Measurements from ENCODE around the gene MELTF. TPM values are rescaled to one million over a fixed set of nuclear protein-coding genes. Genes with fewer than 3 reads are reported as not detected.

Gene MELTF
- total RNA-seq, 1 donor from 2014 or later: 3.1 TPM

GRCh38 chr3:196995027-196995426 is 34.6 kb downstream of the MELTF start:
- DNase-seq (ENCODE audit: low read depth): no peak

GRCh38 chr3:196994056-196994455 is 35.6 kb downstream of the MELTF start:
- DNase-seq (ENCODE audit: low read depth): no peak

GRCh38 chr3:196992461-196993065 is 37.1 kb downstream of the MELTF start:
- no peak for DNase-seq (ENCODE audit: low read depth)

GRCh38 chr3:196991581-196992460 is 37.8 kb downstream of the MELTF start:
- DNase-seq (ENCODE audit: low read depth): peak; percentile 48

GRCh38 chr3:196990601-196991007 is 39.0 kb downstream of the MELTF start:
- no peak for DNase-seq (ENCODE audit: low read depth)

- DNase-seq (ENCODE audit: low read depth): no peak
Measured at GRCh38 chr3:196989721-196990262, 39.8 kb downstream of the MELTF start.

GRCh38 chr3:196988241-196989029 is 41.2 kb downstream of the MELTF start:
- no peak for DNase-seq (ENCODE audit: low read depth)

GRCh38 chr3:196987022-196987421 is 42.6 kb downstream of the MELTF start:
- no peak for DNase-seq (ENCODE audit: low read depth)

GRCh38 chr3:196985954-196986885 is 43.4 kb downstream of the MELTF start:
- no peak for DNase-seq (ENCODE audit: low read depth)

GRCh38 chr3:196985298-196985697 is 44.3 kb downstream of the MELTF start:
- DNase-seq (ENCODE audit: low read depth): no peak

GRCh38 chr3:196983186-196983585 is 46.4 kb downstream of the MELTF start:
- DNase-seq (ENCODE audit: low read depth): no peak

- DNase-seq (ENCODE audit: low read depth): no peak
Measured at GRCh38 chr3:196981657-196982056, 48.0 kb downstream of the MELTF start.

- DNase-seq (ENCODE audit: low read depth): no peak
Measured at GRCh38 chr3:196979545-196979944, 50.1 kb downstream of the MELTF start.

GRCh38 chr3:196976941-196977340 is 52.7 kb downstream of the MELTF start:
- no peak for DNase-seq (ENCODE audit: low read depth)

- DNase-seq (ENCODE audit: low read depth): no peak
Measured at GRCh38 chr3:196975349-196975748, 54.3 kb downstream of the MELTF start.

- no peak for DNase-seq (ENCODE audit: low read depth)
Measured at GRCh38 chr3:196974661-196975060, 55.0 kb downstream of the MELTF start.

GRCh38 chr3:196971094-196971698 is 58.4 kb downstream of the MELTF start:
- DNase-seq (ENCODE audit: low read depth): no peak

GRCh38 chr3:196970547-196971093 is 59.0 kb downstream of the MELTF start:
- no peak for DNase-seq (ENCODE audit: low read depth)

GRCh38 chr3:196969660-196970546 is 59.7 kb downstream of the MELTF start:
- DNase-seq (ENCODE audit: low read depth): peak; percentile 54

All from myocyte (in vitro differentiated cells).